HTERT RPE-1 (cell line): Measurements from ENCODE around the gene HOXA3.

Experiments
- in situ Hi-C: fragments of 300-500 bp; cut with MboI; formaldehyde crosslinking; loops from 4 replicates; pipeline ENCODE4 v1.14.3; 2020; ENCODE audit warnings: low sequenced_read_pairs

The HOXA3 gene

DNA sequence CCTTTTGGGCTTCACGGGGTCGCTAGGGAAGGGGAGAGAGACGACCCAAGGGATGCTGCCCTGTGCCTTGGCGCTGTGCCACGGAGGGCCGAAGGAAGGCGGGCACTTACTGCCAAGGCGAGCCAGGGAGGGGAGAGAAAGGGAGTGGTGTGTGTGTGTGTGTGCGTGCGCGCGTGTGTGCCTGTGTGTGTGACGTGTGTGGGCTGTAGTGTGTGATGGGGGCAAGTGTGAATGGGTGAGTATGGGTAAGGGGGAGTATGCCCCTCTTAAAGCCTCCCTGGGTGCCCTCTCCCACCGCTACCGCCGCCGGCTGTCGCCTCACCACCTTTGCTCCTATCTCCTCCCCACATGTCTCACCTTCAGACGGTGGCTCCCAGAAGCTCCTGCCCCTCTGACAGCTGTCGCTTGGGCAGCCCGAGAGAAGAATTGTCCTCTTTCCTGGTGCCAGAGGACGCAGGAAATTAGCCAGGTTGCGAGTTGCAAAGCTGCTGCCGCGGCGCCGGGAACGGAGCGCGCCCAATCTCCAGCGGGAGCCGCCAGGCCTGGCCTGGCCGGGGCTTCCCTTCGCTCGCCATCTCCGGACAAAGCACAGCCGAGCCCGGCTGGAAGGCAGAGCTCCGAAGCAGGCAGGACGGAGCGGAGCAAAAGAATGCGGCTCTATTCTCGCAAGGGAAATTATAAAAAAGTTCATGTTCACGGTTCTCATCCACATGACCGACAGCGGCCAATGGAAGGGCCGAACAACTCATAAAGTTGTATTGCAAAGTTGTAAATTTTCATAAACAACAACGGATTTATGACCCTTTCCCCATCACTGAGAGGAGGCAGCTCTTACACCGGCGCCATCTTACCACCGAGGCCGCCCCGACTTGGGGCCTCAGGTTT, at the start of gene HOXA3:
Gene HOXA3, minus strand, starts transcription at position 653 of the 885 bp plus-strand sequence. CDS start 41,943 bp downstream, outside the sequence.
- in situ Hi-C loops = no loop called here

DNA sequence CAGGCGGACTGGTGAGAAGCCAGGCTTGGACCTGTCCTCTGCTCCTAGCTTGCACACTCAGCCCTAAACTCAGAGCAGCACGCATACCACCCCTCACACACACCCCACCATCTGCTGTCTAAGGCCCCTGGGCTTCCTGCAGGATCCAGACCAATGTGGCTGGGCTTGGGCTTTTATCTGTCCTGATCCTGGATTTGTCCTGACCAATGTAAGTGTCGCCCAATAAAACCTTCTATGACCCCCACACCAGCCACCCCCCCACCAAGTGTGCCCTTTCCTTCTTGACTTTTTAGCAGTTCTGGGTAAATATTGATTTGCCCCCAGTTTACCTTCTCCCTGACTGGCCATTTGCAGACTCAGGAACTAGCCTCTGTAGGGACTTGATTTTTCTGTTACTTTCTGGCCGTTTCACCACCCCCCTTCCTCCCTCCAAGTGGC, 49.2 kb upstream of the HOXA3 start:
- in situ Hi-C loops = no loop called here

GRCh38 chr7:27200761-27201579, 48.6 kb upstream of the HOXA3 start:
- in situ Hi-C loops = no loop called here

- in situ Hi-C loops = no loop called here
These were observed 47.7 kb upstream of the HOXA3 start, which contains the start of gene HOXA13 for GRCh38 chr7:27199849-27200760. TSS of gene HOXA13 (minus strand) at chr7:27200091. CDS start at chr7:27200077, 14 bp downstream.

DNA sequence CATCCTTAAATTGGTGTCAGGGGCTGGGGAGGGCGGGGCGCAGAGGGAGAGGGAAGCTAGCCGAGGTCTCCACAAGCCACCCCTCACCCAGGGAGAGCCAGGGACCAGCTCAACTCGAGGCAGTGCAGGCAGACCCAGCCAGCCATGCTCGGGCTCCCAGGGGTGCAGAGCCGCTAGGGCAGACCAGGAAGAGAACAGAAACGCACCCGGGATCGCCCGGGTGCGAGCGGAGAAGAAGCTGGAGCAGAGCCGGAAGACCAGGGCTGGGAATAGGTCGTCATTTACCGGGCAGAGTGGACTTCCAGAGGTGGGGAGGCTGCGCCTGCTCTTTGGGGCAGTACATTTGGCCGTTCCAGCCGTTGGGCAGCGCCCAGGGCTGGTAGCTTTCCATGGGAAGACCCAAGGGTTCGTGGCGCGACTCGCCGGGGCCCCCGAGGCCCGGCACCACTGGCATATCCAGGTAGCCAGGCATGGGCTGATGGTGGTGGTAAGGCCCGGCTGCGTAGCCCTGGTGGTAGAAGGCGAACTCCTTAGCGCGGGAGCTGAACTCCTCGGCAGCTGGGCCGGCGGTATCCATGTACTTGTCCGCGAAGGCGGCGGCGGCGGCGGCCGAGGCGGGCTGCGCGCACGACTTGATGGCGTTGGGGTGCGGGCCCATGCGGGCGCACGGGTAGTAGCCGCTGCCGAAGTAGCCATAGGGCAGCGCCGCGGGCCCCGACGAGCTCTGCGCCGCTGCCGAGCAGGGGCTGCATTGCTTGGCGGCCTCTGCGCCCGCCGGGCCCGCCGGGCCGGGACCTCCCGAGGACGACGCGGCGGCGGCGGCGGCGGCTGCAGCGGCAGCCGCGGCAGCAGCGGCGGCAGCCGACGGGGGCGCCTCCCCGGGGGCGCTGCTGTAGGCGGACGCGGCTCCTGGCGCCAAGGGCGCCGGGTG, 46.8 kb upstream of the HOXA3 start:
- in situ Hi-C loops = no loop called here

DNA sequence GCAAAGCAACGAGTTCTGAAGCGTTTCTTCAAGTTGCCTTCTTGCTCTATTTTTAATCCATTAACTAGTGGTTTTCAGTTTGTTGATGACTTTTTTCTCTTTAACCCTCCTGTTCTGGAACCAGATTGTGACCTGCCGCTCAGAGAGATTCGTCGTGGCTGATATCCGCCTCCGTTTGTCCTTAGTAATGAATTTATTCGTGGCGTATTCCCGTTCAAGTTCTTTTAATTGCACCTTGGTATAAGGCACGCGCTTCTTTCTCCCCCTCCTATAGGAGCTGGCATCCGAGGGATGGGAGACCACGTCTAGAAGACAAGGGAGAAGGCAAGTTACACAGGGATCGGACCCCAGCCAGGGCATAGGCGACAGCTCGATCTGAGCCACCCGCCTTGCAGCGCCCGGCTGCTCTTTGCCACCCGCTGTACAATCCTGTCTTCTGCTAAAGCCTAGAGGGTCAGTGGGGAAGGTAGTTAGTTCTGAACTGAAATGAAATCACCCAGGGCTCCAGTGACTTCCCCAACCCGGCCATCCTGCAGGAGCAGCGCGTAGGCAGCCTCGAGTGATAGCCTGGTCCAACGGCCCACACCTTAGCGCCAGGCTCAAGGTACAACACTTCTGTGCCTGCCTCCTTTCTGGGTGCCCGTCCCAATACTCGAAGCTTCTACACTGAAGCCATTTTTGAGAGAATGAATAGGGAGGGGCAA, 45.9 kb upstream of the HOXA3 start:
- in situ Hi-C loops = no loop called here

GRCh38 chr7:27197137-27198042, 45.0 kb upstream of the HOXA3 start:
- in situ Hi-C loops = no loop called here

GRCh38 chr7:27196287-27196767, 43.9 kb upstream of the HOXA3 start:
- in situ Hi-C loops = no loop called here

DNA sequence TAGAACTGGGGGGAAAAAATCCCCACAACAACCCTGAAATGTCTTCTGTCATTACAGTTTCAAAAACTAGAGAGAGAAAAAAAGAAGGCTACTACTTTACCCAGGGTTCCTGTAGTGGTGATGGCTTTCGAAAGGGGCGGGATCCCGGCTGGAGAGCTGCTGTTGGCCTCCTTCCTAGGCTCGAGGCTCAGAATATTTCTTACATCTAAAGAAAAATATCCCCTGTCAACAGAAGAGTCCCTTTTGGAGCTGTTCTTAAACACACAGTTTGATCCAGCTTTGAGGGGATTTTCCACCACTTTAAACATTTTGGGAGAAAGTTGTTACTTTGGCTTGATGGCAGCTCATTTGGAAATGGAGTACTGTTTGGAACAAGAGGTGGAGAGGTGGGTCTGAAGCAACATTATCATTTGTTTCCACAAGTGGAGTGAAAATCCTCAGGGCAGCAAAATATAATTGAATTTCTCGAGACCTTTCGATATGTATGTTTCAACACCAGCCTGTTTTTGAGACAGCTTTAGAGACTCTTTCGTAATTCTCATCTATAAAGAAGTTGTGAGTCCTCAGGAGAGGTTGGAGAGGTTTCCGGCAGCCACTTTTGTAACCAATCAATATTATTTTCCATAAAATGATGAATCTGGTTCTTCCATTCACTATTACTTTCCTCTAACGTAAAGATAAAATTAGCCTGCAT, 42.5 kb upstream of the HOXA3 start:
- in situ Hi-C loops = no loop called here

- in situ Hi-C loops = no loop called here
These were observed 41.6 kb upstream of the HOXA3 start for GRCh38 chr7:27194002-27194352.

GRCh38 chr7:27193335-27194001, 41.1 kb upstream of the HOXA3 start:
- in situ Hi-C loops = no loop called here

GRCh38 chr7:27192546-27193334, 40.4 kb upstream of the HOXA3 start:
- in situ Hi-C loops = no loop called here

DNA sequence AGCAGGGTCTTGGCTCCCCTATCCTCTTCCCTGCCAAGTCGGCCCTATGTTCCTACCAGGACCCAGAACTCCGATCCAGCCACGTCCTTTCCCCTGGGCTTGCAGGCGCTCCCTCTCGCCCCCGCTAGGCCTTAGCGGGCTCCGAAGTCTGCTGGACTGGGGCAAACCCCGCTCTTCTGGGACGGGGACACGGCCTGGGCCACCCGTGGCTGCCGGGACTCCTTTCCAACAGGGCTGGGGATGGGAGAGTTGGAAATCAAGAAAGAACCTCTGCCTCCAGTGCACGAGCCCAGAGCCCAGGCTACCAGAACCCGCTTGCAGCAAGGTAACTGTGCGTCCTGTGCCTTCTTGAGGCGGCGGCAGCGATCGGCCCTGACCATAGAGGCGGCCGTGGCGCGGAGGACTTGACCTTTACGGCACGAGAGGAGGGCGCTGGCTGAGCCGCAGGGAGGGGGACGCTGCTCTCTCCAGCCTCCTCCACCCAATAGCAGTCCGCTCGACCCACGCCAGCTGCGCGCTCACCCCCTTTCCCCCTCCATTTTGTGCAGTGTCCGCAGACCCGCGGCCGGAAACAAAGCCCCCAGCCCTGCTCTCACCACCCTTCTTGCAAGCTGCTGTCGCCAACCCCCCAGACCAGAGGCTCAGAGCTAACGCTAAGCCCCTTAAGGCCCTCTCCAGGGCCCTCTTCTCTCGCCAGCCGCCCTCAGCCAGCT, 39.6 kb upstream of the HOXA3 start:
- in situ Hi-C loops = no loop called here

DNA sequence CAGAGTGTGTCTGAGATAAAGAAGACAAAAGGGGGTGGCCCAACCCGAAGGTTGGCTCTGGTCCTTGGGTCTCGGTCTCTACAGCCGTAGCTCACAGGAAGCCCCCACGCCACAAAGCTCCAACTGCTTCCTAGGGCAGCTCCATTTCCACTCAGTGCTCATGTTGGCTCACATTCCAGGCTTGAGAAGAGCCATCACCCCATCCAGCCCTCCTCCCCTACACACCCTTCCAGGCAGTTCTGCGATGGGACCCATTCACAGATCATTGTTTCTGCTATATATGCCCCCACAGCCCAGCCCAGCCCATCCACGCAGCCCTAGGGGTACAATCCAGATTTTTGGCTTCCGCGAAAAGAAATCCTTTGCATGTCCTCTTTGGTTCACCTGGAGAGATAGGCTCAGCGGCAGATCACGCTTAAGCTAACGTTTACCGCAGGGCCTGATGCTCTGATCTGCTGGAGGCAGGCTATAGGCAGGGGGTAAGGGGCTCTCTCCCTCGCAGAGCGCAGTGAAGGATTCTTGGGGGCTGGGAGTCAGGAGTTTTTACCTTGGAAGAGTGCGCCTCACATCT, 38.9 kb upstream of the HOXA3 start:
- in situ Hi-C loops = no loop called here
